Neural progenitor cell (in vitro differentiated cells): Measurements from ENCODE around the gene PPA2.

Source experiments
- EZH2 ChIP-seq: fragments of 200-600 bp; sonication (generic); IDR thresholded peaks from 2 replicates; pipeline ENCODE4 v1.6.1; 2017; ENCODE audit warnings: antibody characterized with exemption, mild to moderate bottlenecking, moderate library complexity
- TF ChIP-seq, protein P1 (sequence below): fragments of 200-600 bp; sonication (generic); IDR thresholded peaks from 2 replicates; pipeline ENCODE4 v1.5.1; 2017; ENCODE audit warnings: antibody characterized with exemption, mild to moderate bottlenecking

DNA sequence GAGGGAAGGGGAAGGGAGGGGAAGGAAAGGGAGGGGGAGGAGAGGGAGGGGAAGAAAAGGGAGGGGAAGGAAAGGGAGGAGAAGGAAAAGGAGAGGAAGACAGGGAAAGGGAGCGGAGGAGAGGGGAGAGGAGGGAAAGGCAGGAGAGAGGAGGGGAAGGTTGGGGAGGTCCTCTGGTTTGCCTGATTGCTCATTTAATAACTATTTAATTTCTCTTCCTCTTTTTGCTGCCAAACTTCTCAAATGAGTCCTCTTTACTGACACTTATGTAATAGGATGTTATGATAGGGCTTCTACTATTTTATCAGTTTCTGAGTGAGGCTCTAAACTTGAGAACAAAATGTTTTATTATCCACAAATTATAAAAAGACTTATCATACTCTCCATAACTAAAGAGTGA is 35.4 kb upstream of the PPA2 start:
- TF ChIP-seq, protein P1, sequence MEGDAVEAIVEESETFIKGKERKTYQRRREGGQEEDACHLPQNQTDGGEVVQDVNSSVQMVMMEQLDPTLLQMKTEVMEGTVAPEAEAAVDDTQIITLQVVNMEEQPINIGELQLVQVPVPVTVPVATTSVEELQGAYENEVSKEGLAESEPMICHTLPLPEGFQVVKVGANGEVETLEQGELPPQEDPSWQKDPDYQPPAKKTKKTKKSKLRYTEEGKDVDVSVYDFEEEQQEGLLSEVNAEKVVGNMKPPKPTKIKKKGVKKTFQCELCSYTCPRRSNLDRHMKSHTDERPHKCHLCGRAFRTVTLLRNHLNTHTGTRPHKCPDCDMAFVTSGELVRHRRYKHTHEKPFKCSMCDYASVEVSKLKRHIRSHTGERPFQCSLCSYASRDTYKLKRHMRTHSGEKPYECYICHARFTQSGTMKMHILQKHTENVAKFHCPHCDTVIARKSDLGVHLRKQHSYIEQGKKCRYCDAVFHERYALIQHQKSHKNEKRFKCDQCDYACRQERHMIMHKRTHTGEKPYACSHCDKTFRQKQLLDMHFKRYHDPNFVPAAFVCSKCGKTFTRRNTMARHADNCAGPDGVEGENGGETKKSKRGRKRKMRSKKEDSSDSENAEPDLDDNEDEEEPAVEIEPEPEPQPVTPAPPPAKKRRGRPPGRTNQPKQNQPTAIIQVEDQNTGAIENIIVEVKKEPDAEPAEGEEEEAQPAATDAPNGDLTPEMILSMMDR: no peak
- no peak for TF ChIP-seq EZH2
